Transverse colon (tissue), 4 donors: ENCODE results near the gene FBXO17. TPM values are rescaled to one million over a fixed set of nuclear protein-coding genes. Genes with fewer than 3 reads are reported as not detected.

Experiments used
- DNase-seq: peaks from one replicate; pipeline ENCODE4 v3.0.0-alpha.2; 2019
- H3K27ac ChIP-seq, 4 donors: fragments of 200-600 bp; sonication (generic); 2 replicates each; pipeline ENCODE4 v1.5.1; 2016 to 2018; ENCODE audit warnings: inconsistent platforms in 4 of 4
- H3K27me3 ChIP-seq: fragments of 200-600 bp; sonication (generic); 2 replicates; pipeline ENCODE4 v1.5.1; 2017; ENCODE audit warnings: inconsistent platforms
- H3K36me3 ChIP-seq, 4 donors: fragments of 200-600 bp; sonication (generic); 2 replicates each; pipeline ENCODE4 v1.5.1; 2017 to 2019; ENCODE audit warnings: inconsistent platforms in 4 of 4
- H3K4me1 ChIP-seq, 4 donors: fragments of 200-600 bp; sonication (generic); 2 replicates each; pipeline ENCODE4 v1.5.1; 2017 to 2020; ENCODE audit warnings: inconsistent platforms in 4 of 4
- H3K4me3 ChIP-seq, 4 donors: fragments of 200-600 bp; sonication (generic); 1 replicate in 1 of 4; 2 replicates in 3 of 4; pipeline versions ENCODE4 v1.5.1 to v1.6.1; 2017 to 2019; ENCODE audit warnings: inconsistent platforms in 4 of 4
- H3K9me3 ChIP-seq, 2 donors: fragments of 200-600 bp; sonication (generic); 2 replicates each; pipeline ENCODE4 v1.5.1; 2017 to 2019; ENCODE audit warnings: inconsistent platforms in 2 of 2
- CTCF ChIP-seq, 5 experiments: fragments of 200-600 bp in 3 of 5; fragments of 450-650 bp in 2 of 5; sonication (generic) in 3 of 5; IDR thresholded peaks; 1 replicate in 2 of 5; 2 replicates in 3 of 5; pipeline ENCODE4 v1.5.1; 2016 to 2017; ENCODE audit warnings: antibody characterized with exemption in 5 of 5, inconsistent platforms in 3 of 5, mild to moderate bottlenecking in 2 of 5, moderate library complexity in 1 of 5
- EP300 ChIP-seq: sonication (generic); formaldehyde crosslinking; IDR thresholded peaks from one replicate; pipeline ENCODE4 v1.6.1; 2017; ENCODE audit warnings: antibody characterized with exemption, low read depth
- POLR2A ChIP-seq: fragments of 450-650 bp; IDR thresholded peaks from one replicate; pipeline ENCODE4 v1.6.1; 2016; ENCODE audit warnings: antibody characterized with exemption, mild to moderate bottlenecking, moderate library complexity
- POLR2AphosphoS5 ChIP-seq, 3 donors: sonication (generic); formaldehyde crosslinking; IDR thresholded peaks; one replicate each; pipeline ENCODE4 v1.6.1; 2016; ENCODE audit warnings: antibody characterized with exemption in 3 of 3
- WGBS, 2 donors: methylation state at CpG; one replicate each; pipeline ENCODE4 v1.1.5; 2018; ENCODE audit warnings: low coverage in 1 of 2; 5-methylcytosine and 5-hydroxymethylcytosine counted together
- in situ Hi-C, 4 donors: fragments of 200-750 bp; cut with MboI; loops; one replicate each; pipeline versions ENCODE4 v1.15.0 to v1.15.1; 2017; ENCODE audit warnings: low sequenced_read_pairs in 3 of 4, low pct_ligation_motif_present in 1 of 4, low pct_unique_long_range_greater_than_20kb in 1 of 4
- intact Hi-C: fragments of 100-400 bp; cut with DNase I; formaldehyde crosslinking; loops from one replicate; pipeline ENCODE4 v1.15.1; 2023; ENCODE audit warnings: low total_unique reads
- total RNA-seq, 4 donors: library from RNA; depleted of rRNA; stranded (reverse); fragments of >200 nt; gene quantifications; one replicate each; pipeline ENCODE4 v1.1.0, GENCODE V29; 2016

Gene FBXO17
- total RNA-seq, 4 donors from 2014 or later: 2.2 to 7.8 (median 2.4) TPM

GRCh38 chr19:38908911-38909310, 66.6 kb downstream of the FBXO17 start:
- Histone ChIP-seq H3K4me1 (no peaks in the 10 kb centered on the region), H3K27me3 (peaks cover 17% of the 10 kb centered on the region), H3K9me3 (no peaks in the 10 kb centered on the region), H3K4me3 (no peak overlapping the region), H3K27ac (no peak overlapping the region), H3K36me3 (peaks cover 0 to 23% (median 6%) of the 10 kb centered on the region in 4 donors)
- 80% methylated on average over 2 to 10 of the region's 10 CpGs for WGBS, 2 donors
- TF ChIP-seq CTCF (IDR thresholded peaks at IDR 0.05) (no peak), POLR2AphosphoS5 (IDR thresholded peaks at IDR 0.05) (no peak), EP300 (no peak), POLR2A (no peak)
- in situ Hi-C loops (no loop called here), intact Hi-C loops (no loop called here)
- no peak for DNase-seq

- H3K9me3 ChIP-seq: no peaks in the 10 kb centered on the region
- in situ Hi-C loops: no loop called here
- peaks cover 0 to 23% (median 6%) of the 10 kb centered on the region in 4 donors for H3K36me3 ChIP-seq
- WGBS, 2 donors: 93 to 94% methylated on average over 12 of the region's 12 CpGs
- no peaks in the 10 kb centered on the region for H3K4me1 ChIP-seq
- peaks cover 17% of the 10 kb centered on the region for H3K27me3 ChIP-seq
- no peak for DNase-seq
- no peak overlapping the region for H3K27ac ChIP-seq
- intact Hi-C loops: no loop called here
- no peak overlapping the region for H3K4me3 ChIP-seq
- no peak for TF ChIP-seq EP300
These were observed 67.9 kb downstream of the FBXO17 start for GRCh38 chr19:38907670-38908069.

- Histone ChIP-seq H3K36me3 (peaks cover 0 to 23% (median 6%) of the 10 kb centered on the region in 4 donors), H3K4me3 (no peak overlapping the region), H3K27me3 (peaks cover 15% of the 10 kb centered on the region), H3K27ac (no peak overlapping the region), H3K4me1 (no peaks in the 10 kb centered on the region), H3K9me3 (no peaks in the 10 kb centered on the region)
- intact Hi-C loops (no loop called here), in situ Hi-C loops (no loop called here)
- DNase-seq: no peak
- 90% methylated on average over 20 of the region's 29 CpGs; no CpG with 5 or more reads in 1 of the 2 donors for WGBS, 2 donors
- TF ChIP-seq EP300 (no peak), POLR2AphosphoS5 (IDR thresholded peaks at IDR 0.05) (no peak), CTCF (IDR thresholded peaks at IDR 0.05) (no peak), POLR2A (no peak)
These were observed 68.3 kb downstream of the FBXO17 start for GRCh38 chr19:38907227-38907626.

- peaks cover 0 to 23% (median 6%) of the 10 kb centered on the region in 4 donors for H3K36me3 ChIP-seq
- WGBS, 2 donors: 96% methylated on average over 4 of the region's 4 CpGs; no CpG with 5 or more reads in 1 of the 2 donors
- H3K27ac ChIP-seq: no peak overlapping the region
- peaks cover 0 to 11% (median 7%) of the 10 kb centered on the region in 4 donors for H3K4me1 ChIP-seq
- in situ Hi-C loops (no loop called here), intact Hi-C loops (no loop called here)
- TF ChIP-seq CTCF (IDR thresholded peaks at IDR 0.05) (no peak), POLR2A (no peak), EP300 (no peak), POLR2AphosphoS5 (IDR thresholded peaks at IDR 0.05) (no peak)
- DNase-seq: no peak
- H3K4me3 ChIP-seq: no peak overlapping the region
- no peaks in the 10 kb centered on the region for H3K9me3 ChIP-seq
- H3K27me3 ChIP-seq: no peaks in the 10 kb centered on the region
These were observed 69.9 kb downstream of the FBXO17 start for GRCh38 chr19:38905620-38906019.
